Lower lobe of right lung (tissue), 2 donors: ENCODE data around the gene MEIS3. TPM values are rescaled to one million over a fixed set of nuclear protein-coding genes. Genes with fewer than 3 reads are reported as not detected.
A peak's percentile ranks its signal among the peaks of the same experiment; 100 is the strongest.

Experiments
- ATAC-seq, 2 donors: fragments of 200-7000 bp; cut with Tn5 transposase; one replicate each; pipeline ENCODE4 v1.9.1; 2020 to 2022; ENCODE audit warnings: mild to moderate bottlenecking in 2 of 2, moderate library complexity in 2 of 2
- DNase-seq: peaks from one replicate; pipeline ENCODE4 v3.0.0-alpha.2; 2020
- H3K27ac ChIP-seq: fragments of 200-600 bp; one replicate; pipeline ENCODE4 v1.8.0; 2022
- H3K27me3 ChIP-seq: fragments of 200-600 bp; one replicate; pipeline ENCODE4 v1.8.0; 2022; ENCODE audit warnings: low read depth
- H3K36me3 ChIP-seq: fragments of 200-600 bp; one replicate; pipeline ENCODE4 v1.8.0; 2022; ENCODE audit warnings: mild to moderate bottlenecking
- H3K4me1 ChIP-seq: fragments of 200-600 bp; one replicate; pipeline ENCODE4 v1.8.0; 2022
- H3K4me3 ChIP-seq: fragments of 200-600 bp; one replicate; pipeline ENCODE4 v1.8.0; 2022; ENCODE audit warnings: mild to moderate bottlenecking
- H3K9me3 ChIP-seq: fragments of 200-600 bp; one replicate; pipeline ENCODE4 v1.8.0; 2022
- intact Hi-C: fragments of 100-400 bp; cut with DNase I; formaldehyde crosslinking; loops from one replicate; pipeline ENCODE4 v1.11.0; 2022
- total RNA-seq: library from RNA; stranded (reverse); fragmentation: NEBNext Ultra II Directional; extraction: Animal tissue kit (Norgen Biotek cat#: 25700); gene quantifications from one replicate; pipeline ENCODE4 v1.2.1, GENCODE V29; 2021
- TF ChIP-seq, protein P1 (sequence below): fragments of 200-600 bp; IDR thresholded peaks from one replicate; pipeline ENCODE4 v1.8.0; 2022; ENCODE audit warnings: antibody characterized with exemption, mild to moderate bottlenecking
- donor health status: DM: no; HTN: yes; CAD: no; lungs with severe emphysema.

The MEIS3 gene
- total RNA-seq, 1 donor from 2014 or later: 5.3 TPM

DNA sequence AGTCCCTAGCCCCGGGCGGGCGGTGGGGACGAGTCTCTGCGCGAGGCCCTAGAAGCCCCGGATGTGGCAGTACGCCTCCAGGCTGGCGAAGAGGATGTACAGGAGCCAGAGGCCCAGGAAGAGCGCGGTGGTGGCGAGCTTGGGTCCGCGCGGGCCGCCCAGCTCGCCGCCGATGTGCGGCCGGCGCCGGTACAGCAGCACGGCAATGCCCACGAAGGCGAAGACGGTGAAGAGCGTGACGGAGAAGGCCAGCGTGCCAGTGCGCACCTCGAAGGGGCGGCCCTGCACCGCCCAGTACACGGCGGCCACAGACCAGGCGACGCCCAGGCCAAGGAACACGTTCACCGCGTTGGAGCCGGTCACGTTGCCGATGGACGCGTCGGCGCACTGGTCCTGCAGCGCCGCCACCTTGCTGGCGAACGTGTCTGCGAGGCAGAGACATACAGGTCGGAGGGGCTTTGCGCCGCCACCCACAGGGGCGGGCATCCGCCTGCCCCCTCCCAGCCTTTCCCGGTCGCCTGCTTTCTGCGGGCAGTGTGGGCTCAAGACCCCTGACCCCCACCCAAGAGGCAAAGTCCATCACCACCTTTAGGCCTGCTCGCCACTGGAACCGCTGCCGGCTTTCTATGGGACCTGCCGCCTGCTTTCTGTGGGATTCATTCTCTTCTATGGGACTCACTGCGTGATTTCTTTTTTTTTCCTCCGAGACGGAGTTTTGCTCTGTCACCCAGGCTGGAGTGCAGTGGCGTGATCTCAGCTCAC is 10.9 kb upstream of the MEIS3 start:
- no peaks in the 10 kb centered on the region for H3K9me3 ChIP-seq
- ATAC-seq (peak; percentile 59 to 77), DNase-seq (peak; percentile 71)
- H3K4me3 ChIP-seq: peak overlapping the region; percentile 33
- peaks cover 69% of the 10 kb centered on the region for H3K27me3 ChIP-seq
- no peaks in the 10 kb centered on the region for H3K36me3 ChIP-seq
- TF ChIP-seq, protein P1, sequence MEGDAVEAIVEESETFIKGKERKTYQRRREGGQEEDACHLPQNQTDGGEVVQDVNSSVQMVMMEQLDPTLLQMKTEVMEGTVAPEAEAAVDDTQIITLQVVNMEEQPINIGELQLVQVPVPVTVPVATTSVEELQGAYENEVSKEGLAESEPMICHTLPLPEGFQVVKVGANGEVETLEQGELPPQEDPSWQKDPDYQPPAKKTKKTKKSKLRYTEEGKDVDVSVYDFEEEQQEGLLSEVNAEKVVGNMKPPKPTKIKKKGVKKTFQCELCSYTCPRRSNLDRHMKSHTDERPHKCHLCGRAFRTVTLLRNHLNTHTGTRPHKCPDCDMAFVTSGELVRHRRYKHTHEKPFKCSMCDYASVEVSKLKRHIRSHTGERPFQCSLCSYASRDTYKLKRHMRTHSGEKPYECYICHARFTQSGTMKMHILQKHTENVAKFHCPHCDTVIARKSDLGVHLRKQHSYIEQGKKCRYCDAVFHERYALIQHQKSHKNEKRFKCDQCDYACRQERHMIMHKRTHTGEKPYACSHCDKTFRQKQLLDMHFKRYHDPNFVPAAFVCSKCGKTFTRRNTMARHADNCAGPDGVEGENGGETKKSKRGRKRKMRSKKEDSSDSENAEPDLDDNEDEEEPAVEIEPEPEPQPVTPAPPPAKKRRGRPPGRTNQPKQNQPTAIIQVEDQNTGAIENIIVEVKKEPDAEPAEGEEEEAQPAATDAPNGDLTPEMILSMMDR: no peak
- H3K4me1 ChIP-seq: peaks cover 30% of the 10 kb centered on the region
- H3K27ac ChIP-seq: no peak overlapping the region
- intact Hi-C loops: no loop called here

DNA sequence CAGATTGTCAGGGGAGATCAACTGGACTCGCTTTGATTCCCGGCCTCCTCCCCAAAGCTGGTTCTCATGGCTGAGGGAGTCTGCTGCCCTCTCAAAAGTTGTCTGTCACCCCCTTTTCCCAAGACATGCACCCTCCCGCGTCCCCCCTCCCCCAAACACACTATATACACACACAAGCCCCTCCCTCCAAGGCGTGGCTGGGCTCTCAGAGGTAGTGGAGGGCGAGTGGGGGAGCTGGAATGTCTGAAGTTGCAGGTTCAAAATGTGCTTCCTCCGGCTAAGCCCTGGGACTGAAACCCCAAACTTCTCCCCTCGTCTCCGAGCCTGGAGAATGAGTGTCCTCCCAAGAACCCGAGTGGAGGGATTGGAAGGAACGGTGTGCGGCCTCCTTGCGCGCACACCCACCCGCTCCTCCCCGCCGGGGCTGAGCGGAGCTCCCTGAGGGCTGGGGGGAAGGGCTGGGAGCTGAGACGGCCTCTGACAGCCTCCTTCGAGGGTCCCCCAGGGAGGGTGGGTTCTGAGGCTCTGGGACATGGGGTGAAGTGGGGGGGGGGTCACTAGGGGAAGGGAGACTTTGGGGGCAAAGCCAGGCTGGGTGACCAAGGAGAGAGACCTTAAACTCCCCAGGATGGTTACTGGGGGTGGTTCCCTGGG is 9.9 kb upstream of the MEIS3 start:
- ATAC-seq (no peak), DNase-seq (no peak)
- H3K36me3 ChIP-seq: no peaks in the 10 kb centered on the region
- no peak overlapping the region for H3K4me3 ChIP-seq
- TF ChIP-seq, protein P1: no peak
- intact Hi-C loops: no loop called here
- peaks cover 72% of the 10 kb centered on the region for H3K27me3 ChIP-seq
- H3K4me1 ChIP-seq: peaks cover 30% of the 10 kb centered on the region
- no peak overlapping the region for H3K27ac ChIP-seq
- no peaks in the 10 kb centered on the region for H3K9me3 ChIP-seq

DNA sequence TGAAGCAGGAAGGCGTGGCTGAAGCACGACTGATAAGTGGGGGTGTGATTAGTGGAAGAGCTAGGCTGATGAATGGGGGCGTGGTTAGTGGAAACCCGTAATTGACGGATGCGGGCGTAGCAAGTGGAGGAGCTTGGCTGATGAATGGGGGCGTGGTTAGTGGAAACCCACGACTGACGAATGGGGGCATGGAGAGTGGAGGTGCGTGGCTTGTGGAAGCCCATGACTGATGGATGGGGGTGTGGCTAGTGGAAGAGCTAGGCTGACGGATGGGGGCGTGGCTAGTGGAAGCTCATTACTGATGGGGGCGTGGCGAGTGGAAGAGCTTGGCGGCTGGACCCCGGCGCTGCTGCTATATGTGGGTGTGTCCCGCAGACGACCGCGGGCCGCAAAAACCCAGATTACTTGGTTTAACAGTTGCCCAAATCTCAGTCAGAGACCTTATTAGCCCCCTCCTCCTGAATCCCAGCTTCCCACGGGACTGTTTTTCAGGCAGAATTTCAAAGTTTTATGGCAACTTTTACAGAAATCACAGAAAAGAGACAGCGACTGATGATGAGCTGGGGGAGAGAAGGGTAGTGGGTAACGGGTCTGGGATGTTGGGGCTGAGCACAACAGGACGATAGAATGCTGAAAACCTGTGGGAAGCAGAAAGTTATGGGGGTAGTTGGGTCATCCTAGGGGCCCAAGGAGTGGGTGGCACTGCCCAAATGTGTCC is 9.0 kb upstream of the MEIS3 start:
- TF ChIP-seq, protein P1: no peak
- Histone ChIP-seq H3K36me3 (no peaks in the 10 kb centered on the region), H3K4me1 (peaks cover 30% of the 10 kb centered on the region), H3K27me3 (peaks cover 73% of the 10 kb centered on the region), H3K4me3 (no peak overlapping the region), H3K9me3 (no peaks in the 10 kb centered on the region), H3K27ac (no peak overlapping the region)
- intact Hi-C loops: no loop called here
- ATAC-seq (peak; percentile 77 to 88), DNase-seq (peak; percentile 86)

DNA sequence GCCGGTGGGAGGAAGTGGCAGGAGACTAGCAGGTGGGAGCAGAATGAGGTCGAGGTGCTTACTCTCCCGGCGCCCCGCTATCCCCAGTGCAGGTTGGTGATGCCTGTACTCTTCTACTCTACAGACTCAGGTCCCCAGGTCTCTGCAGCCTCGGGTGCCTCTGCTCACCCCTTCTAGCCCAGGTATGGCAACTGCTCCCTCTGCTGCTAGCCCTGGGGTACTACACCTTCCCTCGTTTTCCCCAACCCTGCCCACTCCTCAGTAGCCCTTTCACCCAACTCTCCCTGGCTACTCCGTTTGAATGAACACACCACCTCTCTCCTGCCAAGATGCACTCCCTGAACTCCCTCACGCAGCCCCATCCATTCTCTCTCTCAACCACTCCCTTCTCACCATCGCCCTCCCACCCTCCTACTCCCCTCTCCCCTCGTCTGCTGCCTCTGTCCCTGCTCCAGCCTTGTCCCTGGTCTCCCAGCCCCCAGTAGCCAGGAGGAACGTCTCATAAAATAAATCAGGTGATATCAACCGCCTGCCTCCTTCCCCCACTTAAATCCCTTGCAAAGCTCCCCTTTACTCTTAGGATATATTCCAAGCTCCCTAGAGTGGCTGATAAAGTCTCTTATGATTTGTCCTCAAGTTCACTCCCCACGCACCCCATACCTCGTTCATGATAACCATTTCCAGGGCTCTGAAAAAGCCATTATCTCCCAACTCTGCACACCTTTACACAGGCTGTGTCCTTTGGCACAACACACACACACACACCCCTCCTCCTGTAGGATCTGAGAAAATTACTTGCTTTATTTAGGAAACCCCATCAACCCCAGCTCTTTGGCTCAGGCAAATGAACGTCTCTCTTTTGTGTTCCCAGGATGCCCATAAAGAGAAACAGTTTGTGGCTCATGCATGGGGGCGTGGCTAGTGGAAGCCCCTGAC is 8.2 kb upstream of the MEIS3 start:
- peaks cover 30% of the 10 kb centered on the region for H3K4me1 ChIP-seq
- TF ChIP-seq, protein P1: peak; percentile 85
- intact Hi-C loops: no loop called here
- H3K36me3 ChIP-seq: no peaks in the 10 kb centered on the region
- H3K4me3 ChIP-seq: no peak overlapping the region
- H3K27ac ChIP-seq: no peak overlapping the region
- H3K27me3 ChIP-seq: peaks cover 73% of the 10 kb centered on the region
- H3K9me3 ChIP-seq: no peaks in the 10 kb centered on the region
- peak; percentile 81 to 82 for ATAC-seq
- peak; percentile 69 for DNase-seq
